COLO829 (cell line): ENCODE measurements around the gene CEMIP2.
A peak's percentile ranks its signal among the peaks of the same experiment; 100 is the strongest.
"Not testable (repeated sequence)": the region's sequence is repeated elsewhere in the genome, so short reads cannot be mapped to it uniquely, and the experiment has no call there.

Experiments used
- DNase-seq: peaks from one replicate; pipeline ENCODE4 v3.0.0; 2012; ENCODE audit warnings: low spot score

Gene CEMIP2

DNA sequence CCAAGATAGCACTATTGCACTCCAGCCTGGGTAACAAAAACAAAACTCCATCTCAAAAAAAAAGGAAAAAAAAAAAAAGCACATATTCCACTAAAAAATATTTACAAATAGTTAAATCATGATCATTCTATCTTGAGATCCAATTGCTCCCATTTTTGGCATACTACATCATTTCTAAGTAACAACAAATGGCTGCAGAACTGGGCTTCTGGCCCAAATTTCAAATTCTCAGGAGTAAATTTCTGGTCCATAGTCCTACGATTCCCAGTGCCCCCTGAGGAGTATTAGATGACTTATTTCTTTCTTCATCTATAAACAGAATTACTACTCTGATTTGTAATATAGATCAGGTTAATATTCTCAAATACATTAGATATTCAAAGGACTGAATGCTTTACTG is 62.1 kb downstream of the CEMIP2 start:
- DNase-seq, result no peak

DNA sequence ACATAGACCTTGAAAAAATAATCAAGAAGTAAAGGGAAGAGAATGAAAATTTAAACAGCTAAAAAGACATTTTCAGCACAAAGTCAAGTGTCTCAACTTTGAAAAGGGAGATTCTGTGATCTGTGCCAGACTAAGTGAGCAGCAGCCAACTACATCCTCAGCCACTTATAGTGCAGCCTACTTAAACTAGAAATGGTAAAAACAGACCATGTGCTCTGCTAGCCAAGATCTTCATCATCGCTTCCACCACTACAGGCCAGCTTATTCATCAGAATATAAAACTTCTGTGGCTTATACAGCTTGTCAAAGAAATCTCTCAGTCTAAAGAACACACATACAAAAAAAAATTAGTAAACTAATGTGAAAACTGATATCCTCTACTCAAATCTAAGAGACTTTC is 63.5 kb downstream of the CEMIP2 start:
- DNase-seq, result no peak

DNA sequence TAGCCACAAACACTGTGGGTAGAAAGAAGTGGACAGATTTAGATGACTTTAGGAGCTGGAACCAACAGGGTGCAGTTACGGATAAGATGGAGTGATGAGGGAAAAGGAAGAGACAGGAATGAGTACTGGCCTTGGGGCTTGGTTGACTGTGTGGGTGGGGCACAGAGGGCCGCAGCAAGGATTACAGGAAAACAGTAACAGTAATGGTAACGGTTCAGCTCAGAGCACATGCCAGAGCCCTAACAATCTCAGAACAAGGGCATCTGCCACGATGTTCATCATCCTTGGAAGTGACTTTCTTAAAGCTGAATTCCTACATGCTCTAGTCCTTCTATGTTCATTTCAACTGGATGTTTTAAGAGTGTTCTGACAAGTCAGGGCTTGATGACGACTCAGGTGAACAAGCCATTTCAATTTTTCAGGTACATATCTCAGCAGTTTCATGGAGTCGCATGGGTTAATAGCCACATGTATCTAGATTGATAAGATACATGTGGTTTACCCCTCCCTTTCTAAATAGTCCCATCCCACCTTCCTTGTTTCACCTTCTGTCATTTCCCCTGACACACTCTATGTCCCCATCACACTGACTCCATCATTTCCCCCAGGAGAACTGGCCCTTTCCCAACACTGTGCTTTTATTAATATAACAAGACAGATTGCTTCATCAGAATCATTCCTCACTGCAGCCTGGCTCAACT is 65.0 kb downstream of the CEMIP2 start:
- no peak for DNase-seq

DNA sequence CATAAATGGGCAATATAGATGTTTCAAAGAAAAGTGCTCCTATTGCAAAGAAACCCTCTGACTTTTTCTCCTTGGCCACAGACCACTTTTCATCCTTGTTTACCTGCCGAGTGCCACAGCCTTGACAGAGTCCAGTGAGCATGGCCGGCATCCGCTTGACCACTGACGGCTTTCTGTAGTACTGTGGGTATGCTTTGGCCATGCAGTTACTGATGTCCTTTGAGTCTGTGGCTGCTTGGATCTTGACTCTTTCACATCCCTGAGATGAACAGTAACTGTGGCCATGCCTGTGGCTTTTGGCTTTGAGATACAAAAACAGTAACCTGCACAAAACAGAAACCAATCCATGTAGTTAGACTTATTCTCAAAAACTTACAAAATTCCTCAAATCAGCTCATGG is 70.4 kb downstream of the CEMIP2 start:
- DNase-seq, result no peak

DNA sequence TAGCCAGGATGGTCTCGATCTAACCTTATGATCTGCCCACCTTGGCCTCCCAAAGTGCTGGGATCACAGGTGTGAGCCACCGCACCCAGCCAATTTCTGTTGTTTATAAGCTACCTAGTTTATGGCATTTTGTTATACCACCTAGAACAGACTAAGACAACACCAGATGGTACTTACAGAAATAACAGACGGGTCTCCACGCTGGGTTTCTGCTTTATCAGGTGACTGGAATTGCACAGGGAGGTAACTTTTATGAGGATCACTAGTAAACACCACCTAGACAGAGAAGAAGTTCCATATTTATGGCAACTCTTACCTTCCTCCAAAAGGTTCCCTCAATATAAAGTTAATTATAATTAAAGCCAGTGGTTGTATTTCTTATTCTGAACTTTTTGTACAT is 74.0 kb downstream of the CEMIP2 start:
- no peak for DNase-seq

DNA sequence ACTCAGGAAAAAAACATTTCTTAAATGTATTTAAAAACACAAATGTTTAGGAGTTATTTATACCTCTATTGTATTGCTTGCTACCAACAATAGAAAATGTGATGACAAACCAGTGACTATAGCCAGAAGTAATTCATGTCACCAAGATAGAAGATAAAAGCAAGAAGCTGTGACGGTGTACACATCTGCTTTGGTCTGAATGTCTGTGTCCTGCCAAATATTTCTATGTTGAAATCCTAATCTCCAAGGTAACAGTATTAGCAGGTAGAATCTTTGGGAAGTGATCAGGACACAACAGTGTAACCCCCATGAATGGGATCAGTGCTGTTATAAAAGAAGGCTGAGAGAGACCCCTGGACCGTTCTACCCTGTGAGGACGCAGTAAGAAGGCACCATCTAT is 74.7 kb downstream of the CEMIP2 start:
- DNase-seq, result no peak

DNA sequence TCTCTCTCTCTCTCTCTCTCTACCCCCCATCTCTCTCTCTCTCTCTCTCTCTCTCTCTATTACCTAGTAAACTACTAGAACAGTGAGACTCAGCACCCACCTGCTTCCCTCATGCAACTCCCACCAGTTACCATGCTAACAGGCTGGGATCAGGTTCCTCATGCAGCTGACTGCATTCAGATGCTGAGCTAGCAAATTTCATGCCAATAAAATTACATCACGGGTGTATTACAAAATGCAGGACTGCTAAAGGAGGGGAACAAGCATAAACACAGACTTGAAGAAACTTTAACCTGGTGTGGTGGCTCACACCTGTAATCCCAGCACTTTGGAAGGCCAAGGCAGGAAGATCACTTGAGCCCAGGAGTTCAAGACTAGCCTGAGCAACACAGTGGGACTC is 76.0 kb downstream of the CEMIP2 start:
- DNase-seq, result no peak

DNA sequence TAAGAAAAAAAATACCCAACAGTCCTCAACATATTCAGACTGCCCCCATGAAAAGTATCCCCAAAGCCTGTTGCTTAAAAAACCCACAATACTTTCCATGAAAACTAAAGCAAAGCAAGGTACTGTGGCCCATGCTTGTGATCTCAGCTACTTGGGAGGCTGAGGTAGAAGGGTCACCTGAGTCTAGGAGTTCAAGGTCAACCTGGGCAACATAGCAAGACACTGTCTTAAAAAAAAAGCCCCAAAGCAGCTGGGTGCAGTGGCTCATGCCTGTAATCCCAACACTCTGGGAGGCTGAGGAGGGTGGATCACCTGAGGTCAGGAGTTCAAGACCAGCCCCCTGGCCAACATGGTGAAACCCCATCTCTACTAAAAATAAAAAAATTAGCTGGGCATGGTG is 76.7 kb downstream of the CEMIP2 start:
- DNase-seq, result not testable (repeated sequence)

DNA sequence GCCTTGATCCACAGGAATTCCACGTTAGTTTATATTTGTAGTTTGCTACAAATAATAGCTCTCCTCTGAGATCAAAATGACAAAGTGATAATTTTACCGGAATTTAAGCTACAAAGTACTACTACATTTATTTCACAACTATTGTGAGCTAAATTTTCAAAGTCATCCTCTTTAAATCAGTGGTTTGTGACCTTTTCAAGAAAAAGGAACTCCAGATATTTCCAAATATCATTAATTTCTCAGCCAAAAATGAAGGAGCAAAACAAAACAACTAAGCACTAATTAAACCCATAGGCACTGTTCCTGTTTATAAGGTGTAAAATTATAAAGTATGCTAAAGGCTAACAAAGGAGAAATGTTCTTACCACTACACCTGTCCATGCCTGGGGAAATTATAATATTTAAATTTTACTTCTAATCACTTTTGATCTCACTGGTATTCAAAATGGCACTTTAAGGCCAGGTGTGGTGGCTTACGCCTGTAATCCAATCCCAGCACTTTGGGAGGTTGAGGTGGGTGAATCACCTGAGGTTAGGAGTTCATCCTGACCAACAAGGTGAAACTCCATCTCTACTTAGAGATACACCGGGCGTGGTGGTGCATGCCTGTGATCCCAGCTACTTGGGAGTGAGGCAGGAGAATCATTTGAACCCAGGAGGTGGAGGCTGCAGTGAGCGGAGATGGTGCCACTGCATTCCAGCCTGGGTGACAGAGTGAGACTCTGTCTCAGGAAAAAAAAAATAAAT is 77.5 kb downstream of the CEMIP2 start:
- no peak for DNase-seq

DNA sequence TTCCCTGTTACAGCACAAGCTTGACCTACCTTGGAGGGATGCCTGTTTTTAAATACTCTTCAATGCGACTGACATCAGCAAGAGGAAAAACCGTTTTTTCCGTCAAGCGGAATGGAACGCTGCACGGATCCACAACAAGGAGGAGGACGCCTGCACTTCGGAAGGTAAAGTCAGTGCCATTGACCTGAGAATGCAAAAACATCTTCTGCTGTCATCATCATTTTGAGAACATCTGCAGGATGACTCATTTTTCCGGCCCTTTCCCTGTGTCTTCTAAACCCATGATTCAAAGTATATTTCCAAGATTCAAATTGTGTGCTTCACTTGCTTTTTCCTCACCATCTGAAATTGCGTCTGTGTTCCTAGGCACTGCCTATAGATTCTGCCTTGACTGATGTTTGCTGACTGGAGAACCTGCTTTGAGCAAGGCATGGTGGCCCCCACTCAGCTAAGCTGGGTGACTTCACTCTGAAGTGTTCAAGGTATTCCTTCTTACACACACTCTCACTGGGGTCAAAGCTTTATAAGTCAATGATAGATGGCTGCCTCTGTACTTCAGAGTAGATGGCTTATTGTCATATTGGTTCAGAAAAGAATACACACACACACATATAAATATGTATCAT is 78.1 kb downstream of the CEMIP2 start:
- no peak for DNase-seq

DNA sequence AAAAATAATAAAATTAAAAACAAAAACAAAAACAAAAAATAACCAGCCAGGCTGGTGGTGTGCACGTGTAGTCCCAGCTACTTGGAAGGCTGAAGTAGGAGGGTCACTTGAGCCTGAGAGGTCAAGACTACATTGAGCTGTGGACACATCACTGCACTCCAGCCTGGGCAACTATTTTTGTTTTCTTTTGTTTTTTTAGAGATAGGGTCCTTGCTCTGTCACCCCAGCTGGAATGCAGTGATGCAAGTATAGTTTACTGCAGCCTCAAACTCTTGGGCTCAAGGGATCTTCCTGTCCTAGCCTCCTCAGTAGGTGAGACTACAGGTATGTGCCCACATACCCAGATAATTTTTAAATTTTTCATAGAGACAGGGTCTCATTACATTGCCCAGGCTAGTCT is 80.6 kb downstream of the CEMIP2 start:
- no peak for DNase-seq

DNA sequence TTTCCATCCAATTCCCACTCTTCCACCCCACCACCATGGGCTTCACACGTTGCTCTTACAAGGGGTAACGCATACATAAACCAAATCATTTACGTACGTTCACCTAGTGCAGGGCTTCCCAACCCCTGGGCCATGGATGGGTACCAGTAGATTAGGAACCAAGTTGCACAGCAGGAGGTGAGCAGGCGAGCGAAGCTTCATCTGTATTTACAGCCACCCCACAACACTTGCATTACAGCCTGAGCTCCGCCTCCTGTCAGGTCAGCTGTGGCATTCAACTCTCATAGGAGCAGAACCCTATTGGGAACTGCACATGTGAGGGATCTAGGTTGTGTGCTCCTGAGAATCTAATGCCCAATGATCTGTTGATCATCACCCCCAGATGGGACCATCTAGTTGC is 82.3 kb downstream of the CEMIP2 start:
- no peak for DNase-seq

DNA sequence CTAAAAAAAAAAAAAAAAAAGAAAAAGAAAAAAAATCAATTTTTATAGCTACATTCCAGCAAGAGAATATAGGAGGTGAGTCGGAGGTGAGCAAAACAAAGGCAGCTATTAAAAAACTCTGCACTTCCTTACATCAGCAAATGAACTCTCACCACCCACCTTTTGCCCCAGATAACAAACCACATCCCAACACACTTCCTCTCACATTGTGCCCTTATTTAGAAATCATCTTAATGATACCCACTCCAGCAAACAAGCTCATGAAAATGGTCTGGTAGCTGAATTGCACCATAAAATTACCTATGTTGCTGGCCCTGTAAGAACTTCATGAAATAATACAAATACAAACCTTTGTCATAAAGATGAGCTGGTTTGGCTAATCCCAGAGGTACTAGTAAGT is 82.9 kb downstream of the CEMIP2 start:
- no peak for DNase-seq

DNA sequence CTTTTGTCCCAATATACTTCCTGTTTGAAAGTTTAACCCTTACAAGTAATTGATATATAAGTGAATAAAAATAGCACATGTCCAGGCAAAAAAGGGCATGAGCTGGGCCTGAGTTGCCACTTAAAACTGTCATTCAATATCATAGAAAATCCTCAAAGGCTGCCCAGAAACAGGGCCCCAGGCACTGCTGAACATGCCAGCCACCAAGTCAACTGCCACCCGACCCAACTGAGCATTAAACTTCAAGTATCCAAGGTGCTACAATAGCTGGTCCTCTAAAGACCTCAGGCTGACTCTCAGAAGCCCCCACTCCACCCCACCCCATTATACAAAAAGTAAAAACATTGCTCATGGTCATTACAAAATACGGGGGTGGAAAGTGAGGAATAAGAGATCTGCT is 83.7 kb downstream of the CEMIP2 start:
- no peak for DNase-seq

DNA sequence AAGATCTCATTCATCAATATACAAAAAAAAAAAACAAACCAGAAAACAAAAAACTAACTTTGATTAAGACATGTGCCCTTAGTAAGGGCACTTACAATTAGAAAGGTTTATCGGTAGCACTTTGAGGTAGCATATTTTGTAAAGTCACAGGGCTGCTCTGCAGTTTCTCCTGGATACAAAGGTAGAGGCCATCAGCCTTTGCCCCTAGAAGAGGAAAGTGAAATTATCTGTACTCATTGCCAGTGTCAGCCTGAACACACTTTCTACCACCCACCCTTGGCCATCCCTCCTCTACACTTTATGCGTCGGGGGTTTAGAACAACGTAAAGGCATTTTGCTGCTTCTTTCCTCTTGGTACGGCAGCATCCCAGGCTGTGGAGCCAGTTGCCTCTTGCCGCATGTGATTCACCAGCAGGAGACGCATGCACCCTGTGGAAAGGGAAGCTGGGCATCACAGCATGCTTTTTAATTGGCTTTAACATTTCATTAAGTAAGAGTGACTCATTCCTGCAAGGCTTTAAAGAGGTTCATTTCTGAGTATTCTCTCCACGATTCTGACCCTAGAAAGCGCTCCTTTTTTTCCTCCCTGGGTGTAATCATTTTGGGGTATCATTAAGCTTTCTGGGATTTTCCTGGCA is 84.6 kb downstream of the CEMIP2 start:
- DNase-seq, result peak; percentile 64

DNA sequence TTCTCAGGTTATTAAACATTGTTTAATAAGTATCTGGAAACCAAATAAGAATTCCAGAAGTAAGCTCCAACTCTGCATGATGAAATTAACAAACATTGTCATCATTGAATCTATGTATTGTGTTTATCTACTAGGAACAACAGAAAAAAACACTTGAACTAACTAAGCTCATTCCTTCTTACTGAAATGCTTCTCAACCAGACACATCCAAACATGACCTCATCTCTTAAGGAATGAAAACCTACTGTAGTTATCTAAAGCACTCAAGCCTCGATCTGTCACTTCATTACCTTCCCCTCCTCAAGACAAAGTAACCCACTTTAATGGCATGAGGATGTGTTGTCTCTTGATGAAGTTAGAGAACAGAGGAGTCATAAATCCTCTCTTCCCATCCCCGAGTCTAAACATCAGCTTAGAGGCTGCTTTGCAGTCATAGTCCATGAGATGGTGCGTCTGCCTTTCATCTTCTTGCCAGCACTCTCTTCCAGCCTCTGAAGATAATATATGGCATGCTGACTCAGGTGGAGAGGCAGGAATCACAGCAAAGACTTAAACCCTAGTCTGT is 86.5 kb downstream of the CEMIP2 start:
- DNase-seq, result no peak

DNA sequence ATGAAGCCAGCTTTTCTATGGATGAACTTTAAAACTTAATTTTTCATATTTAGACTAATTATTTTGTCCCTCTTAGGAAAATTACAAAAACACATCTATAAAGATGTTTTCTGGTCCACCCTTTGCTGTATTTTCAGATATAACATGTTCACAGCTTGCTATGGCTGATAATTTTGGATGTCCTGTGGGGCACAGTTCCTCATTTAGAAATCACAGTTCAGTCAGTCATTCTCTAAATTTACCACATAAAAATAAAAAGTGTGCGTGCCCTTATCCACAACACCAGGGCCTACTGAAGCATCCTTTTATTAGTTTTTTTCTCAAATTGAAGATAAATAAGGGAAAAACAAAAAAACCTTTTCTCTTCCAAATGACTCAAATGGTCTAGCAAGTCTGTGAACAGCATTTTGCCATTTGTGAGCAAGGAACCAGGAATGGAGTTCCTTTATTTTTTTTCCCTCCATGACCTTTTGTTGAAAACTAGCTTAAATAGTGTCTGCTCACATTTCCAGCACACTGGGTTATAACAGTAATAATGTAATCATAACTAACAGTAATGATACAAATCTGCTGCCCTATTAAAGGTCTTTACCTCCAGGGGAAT is 87.1 kb downstream of the CEMIP2 start:
- no peak for DNase-seq

DNA sequence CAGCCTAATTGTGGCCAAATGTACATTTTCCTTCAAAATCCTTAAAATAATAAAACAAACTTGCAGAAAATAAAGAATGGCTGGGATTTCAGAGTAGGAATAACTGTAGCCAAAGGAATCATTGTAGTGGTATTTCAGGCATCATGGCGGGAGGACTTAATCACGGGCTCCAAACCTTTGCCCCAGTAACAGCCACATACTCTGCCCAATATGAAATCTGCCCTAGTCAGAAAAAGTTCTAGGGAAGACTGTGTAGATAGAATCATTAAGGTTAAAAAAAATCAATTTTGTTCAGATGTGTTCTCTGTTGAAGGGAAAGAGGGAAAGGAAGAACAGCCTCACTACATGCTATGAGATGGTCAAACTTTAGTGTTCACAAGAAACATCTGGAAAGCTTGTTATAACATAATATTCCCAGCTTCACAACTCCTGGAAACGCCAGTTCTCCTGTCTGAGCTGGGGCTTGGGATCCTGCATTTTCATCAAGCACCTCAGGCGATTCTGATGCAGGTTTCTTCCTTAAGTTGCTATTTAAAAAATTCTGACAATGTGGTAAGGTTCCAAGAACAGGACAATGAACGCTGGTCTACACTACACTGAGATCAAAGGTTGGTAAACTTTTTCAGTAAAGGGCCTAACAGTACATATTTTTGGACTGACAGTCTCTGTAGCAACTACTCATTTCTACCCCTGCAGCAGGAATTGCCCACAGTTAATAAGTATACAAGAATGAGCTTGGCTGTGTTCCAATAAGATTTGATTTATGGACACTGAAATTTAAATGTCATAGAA is 87.9 kb downstream of the CEMIP2 start:
- no peak for DNase-seq

DNA sequence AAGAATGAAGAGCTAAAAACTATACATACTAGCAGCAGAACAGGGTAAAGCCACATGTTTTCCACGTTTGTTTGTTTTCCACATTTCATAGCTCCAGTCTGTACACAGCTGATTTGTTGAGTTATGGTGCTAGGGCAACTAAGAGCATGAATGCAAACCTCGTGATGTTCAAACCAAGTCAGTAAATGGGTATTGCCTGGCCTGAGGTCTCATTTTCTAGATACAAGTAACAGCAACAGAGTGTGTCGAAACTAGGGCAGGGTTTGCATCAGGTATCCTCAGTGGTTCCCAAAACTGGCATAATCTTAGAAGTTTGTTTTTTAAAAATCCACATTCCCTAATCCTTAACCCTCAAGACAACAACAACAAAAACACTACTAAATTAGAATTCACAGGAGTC is 89.3 kb downstream of the CEMIP2 start:
- DNase-seq, result no peak

DNA sequence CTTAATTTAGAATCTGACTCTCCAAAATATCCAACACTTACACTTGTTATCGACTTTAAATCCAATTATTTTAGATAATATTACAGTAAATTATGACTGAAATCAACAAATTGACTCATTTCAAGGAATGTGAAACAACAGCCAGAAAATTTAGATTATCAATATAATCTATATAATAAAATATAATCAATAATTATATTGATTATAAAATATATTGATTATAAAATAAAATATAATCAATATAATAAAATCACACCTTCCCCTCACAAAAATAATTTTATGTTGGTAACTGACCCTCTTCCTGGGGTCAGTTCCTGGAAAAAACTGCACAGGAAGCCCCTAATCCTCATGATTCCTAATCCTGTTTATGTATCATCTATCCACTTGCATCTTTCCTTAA is 91.1 kb downstream of the CEMIP2 start:
- no peak for DNase-seq

DNA sequence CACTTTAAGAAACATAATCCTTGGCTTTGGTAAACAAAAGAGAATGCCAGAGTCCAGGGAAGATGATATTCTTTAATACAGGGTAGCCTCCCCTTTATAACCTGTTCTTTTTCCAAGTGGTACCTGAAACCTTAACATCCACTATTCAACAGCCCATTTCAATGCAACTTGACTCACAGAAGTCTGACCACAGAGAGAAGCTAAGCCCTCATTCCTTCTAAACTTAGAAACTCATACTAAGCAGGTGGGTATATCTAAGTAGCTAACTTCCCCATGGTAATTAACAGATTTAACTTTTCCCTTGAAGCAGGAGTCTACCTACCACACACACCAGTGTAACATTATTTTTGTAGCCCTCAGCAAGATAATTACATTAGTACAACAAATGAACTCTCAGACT is 91.9 kb downstream of the CEMIP2 start:
- DNase-seq, result no peak

DNA sequence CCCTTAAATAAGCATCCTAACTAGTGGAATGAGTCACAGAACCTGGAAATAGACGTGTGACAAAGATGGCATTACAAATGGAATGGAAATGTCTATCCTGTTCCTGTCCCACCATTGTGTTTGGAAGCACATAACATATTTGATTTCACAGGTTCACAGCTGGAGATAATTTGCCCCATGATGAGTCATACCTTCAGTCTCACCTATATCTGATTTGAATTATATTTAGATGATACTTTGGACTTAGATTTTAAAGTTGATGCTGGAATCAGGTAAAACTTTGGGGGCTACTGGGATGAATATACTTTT is 92.5 kb downstream of the CEMIP2 start:
- no peak for DNase-seq
